IPS-18c (cell line): ENCODE data around the gene MORC1.

Source experiments
- H3K4me3 ChIP-seq: 2 replicates; pipeline ENCODE4 v1.7.0; 2013; ENCODE audit warnings: low read depth, mild to moderate bottlenecking, low read length, moderate library complexity; ENCODE audit not compliant: insufficient read depth
- H3K9me3 ChIP-seq: one replicate; pipeline ENCODE4 v1.6.1; 2013; ENCODE audit warnings: mild to moderate bottlenecking, low read length, moderate library complexity; ENCODE audit not compliant: control insufficient read depth, insufficient read depth

Gene MORC1

DNA sequence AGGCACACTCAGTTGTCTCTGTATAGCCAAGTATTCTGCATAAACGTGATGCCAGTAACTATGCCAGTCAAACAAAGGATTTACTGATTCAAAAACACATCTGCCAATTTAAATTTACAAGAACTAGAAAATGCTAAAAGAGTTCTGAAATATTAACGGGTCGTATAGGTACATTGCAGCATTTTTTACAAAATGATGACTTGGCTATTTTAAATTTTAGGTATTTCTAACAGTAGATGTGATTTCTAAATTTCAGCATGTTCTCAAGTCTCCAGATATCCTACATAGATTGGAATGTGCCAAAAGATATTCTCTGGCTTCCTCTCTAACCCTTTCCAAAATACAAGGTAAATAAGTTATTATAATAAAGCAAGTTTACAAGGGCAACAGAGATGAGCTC lies 60.3 kb downstream of the MORC1 start:
- Histone ChIP-seq H3K4me3 (no peak overlapping the region), H3K9me3 (no peaks in the 10 kb centered on the region)

DNA sequence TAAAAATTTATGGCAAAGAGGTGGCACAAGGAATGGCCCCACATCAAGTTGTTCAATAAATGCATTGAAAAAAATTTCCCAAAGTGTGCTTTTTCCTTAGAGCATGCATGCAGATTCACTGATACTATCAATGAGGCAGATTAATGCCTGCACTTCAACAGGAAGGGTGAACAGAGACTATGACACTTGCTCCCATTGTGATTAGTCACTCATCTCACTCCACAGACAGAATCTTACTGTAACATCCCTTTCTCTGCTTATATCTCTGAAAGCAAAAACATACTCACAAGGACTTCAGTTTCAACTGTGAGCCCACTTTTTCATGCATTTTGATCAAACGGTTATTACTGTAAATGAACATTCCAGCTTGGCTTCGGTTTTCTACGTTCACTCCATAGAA lies 60.9 kb downstream of the MORC1 start:
- no peak overlapping the region for H3K4me3 ChIP-seq

DNA sequence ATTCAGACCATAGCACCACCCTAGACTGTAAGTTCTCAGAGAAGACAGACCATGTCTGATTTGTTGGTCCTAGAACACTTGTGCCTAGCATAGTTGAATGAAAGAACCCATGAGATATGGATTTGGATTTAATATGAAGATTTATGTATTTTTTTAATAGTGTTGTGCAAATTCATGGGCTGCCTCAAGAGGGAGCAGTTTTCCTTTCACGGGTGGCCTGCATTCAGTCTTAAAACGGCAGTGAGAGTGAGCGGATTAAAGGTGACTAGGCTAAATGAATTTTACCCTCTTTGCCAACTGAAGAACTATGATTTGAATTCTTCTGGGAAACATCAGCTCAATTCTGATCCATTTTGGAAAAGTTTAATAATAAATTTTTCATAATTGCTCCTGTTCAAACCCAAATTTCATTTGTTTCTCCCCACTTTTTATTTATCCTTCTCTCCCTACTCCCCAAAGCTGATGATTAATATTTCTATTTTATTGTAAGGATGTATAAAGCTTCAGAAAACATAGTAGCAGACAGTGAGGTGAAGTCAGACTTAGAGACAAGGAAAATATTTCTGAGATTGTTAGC lies 67.3 kb downstream of the MORC1 start:
- H3K9me3 ChIP-seq = no peaks in the 10 kb centered on the region
- H3K4me3 ChIP-seq = no peak overlapping the region

More for the DNA sequence above, 60.9 kb downstream of the MORC1 start:
- H3K9me3 ChIP-seq = no peaks in the 10 kb centered on the region

DNA sequence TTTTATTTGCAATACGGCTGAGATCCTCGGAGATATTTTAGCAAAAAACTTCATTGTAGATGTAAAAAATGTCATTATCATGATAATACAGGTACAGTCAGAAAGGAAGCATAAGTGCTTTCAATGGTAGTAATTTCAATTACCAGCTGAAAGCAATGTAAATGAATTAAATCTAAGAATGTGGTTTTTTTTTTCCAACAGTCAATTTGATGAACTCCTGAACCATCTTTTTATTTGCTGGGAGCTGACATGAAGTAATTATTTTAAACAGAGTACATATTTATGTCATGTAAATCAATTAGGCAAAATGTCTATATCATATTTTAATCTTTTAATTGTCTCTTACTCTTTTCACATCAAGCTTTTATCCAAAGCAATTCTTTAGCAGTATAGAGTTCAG lies 70.6 kb downstream of the MORC1 start:
- H3K9me3 ChIP-seq = no peaks in the 10 kb centered on the region
- H3K4me3 ChIP-seq = no peak overlapping the region

DNA sequence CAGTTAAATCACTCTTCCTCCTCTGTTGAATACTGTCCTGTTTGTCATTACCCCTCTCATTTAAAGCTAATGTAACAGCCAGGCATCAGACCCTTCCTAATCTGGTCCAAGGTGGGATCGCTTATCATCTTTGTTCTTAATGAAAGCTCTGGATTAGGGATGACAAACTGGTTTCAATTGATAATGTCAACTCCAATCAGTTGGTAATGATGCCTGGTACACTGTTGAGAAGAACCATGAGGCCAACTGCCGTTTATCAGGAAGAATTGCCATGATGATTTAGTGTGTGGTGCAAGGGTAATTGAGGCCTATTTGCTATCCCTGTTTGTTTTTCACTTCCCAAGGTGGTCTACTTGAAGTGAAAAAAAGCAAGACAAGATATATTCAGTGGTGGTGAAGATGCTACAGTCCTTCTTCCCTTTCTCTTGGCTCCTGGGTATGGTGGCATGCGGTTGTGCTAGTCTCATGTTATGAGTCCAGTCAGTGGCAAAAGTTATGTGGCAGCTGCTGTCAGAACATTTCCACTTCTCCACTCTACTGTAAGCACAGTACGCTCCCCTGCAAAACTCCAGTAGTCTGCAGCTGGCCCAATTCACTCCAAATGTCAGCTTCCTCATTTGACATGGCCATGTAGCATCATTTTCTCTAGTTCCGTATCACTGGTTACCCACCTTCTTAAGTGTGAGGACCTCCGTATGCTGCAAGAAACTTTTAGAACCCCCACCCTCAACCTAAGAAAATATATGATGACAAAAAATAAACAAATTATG lies 72.5 kb downstream of the MORC1 start:
- H3K4me3 ChIP-seq = no peak overlapping the region
- no peaks in the 10 kb centered on the region for H3K9me3 ChIP-seq

DNA sequence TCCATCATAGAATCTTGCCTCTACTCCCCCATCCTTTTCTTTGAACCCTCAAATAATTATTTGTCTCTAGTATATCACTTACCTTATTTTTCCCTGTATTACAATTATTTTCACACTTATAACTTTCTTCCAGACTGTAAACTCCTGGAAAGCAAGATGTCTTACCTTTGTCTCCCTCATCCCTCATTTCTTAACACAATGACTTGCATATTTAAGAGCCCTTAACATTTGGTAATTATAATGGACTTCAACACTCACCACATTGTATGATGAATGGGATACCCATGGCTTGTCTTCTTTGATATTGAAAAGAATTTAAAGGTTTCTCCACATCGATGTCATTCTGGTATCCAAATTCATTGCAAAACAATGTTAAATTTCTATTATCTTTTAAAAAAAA lies 82.9 kb downstream of the MORC1 start:
- no peaks in the 10 kb centered on the region for H3K9me3 ChIP-seq
- H3K4me3 ChIP-seq = no peak overlapping the region

DNA sequence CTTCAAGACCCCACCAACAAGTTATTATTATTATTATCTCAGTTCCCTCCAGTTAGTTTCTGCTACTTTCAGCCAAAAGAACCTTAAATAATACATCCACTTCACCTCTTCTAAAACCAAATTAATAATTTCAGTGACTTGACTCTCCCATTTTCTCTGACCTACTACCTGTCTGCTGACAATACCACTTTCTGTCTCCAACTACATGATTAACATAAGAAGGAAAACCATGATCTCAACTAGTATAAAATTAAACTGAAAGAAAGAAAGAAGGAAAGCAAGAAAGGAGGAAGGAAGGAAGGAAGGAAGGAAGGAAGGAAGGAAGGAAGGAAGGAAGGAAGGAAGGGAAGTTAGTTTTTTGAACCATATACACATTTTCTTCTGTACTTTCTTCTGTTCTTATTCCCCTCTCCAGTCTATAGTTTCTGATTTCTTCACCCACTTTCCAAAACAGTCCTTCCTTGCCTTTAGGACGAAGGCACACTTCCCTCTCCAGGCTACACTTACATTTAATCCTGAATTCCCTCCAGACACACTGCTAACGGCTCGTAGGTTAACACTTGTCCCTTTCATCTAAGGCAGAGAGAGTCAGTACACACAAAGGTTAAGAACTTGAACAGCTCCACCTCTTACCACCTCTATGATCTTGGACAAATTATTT lies 84.8 kb downstream of the MORC1 start:
- no peaks in the 10 kb centered on the region for H3K9me3 ChIP-seq
- no peak overlapping the region for H3K4me3 ChIP-seq

DNA sequence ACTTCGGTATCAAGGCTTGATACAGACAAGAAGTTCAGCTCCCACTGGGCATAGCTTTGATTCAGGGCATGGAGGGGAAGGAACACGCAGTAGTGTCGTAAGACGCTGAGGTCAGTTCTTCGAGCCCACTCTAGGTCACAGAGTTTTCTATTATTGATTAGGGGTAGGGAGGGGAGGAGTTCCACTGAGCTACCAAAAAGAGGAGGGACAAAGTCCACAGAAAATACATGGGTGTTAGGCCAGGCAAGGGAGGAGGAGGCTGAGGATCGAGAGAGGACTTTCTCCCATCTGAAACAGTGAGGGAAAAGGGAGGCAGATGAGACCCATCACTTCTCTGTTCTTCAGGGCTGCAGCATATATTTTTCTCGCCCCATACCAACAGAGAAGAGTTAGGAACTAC lies 89.2 kb downstream of the MORC1 start:
- no peaks in the 10 kb centered on the region for H3K9me3 ChIP-seq
- no peak overlapping the region for H3K4me3 ChIP-seq

DNA sequence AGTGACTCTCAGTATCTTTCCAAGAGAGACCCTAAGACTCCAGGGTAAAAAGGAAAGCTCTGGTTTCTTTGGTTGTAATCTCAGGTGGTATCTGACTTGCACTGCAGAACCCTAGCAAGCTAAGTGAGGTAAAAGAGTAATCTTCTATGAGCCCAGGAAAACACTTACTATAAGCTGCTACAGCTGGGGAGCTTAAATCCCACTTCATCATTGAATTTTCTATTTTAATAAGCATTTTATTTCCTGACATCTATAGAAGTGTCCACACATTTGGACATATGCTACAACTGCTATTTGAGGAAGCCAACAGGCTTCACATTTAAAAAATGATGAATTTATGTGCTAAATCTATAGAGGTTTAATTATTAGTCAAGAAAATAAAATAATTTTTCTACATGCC lies 91.1 kb downstream of the MORC1 start:
- Histone ChIP-seq H3K4me3 (no peak overlapping the region), H3K9me3 (no peaks in the 10 kb centered on the region)

DNA sequence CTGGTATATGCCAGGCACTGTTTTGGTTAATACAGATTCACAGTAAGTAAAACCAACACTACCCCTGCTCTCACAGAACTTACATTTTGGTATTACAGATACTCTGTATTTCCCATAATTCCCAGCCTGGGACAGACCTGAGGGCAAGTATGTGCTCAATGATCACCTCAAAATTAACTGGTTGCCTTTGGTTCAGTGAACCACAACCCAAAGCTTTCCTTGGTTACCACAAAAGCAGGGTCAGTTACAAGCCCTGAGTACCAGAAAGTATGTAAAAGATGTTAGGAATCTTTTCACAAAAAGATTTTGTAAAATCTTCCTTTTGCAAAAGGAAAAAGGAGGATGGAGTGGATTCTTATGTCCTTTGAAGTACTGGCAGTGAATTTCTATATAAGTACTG lies 92.0 kb downstream of the MORC1 start:
- Histone ChIP-seq H3K9me3 (no peaks in the 10 kb centered on the region), H3K4me3 (no peak overlapping the region)

DNA sequence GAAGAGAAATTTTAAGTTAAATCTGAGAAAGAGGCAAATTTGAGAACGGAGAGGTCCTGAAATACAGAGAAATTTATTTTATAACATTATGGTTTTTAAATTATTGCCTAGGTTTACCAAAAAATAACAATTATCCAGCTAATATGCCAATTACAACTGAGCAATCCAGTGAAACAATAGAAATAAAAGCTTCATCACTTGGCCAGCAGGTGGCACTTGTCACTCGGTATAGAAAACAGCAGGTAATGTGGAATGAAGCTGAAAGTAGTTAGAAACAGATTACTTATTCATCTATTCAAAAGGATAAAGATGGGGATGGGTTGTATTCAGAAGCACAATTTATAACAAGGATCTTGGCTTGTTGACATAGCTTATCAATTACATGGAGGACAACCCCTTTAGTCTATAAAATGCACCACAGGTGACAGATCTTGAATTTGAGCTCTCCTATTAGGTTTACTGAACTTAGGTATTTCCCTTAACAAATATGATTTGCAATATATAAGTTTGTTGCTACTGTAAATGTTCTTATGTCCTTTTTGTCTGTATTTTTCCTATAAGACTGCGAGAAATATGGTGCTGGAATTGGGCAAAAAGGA lies 94.2 kb downstream of the MORC1 start:
- Histone ChIP-seq H3K4me3 (no peak overlapping the region), H3K9me3 (no peaks in the 10 kb centered on the region)

DNA sequence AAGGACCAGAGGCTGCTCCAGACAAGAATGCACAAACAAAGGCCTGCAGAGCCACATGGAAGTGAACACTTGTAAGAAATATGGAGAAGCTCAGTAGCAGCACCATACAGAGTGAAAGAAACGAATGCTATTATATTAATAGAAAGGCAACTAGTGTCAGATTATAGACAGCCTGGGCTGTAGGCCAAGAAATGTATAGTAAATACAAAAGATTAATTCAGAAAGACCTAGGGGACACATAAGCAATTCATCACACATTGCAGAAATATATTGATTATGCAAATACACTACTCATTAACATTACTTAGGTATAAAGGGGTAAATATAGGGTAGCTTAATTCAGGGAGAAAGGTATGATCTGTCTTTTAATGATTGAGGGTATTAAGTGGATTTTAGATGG lies 94.8 kb downstream of the MORC1 start:
- Histone ChIP-seq H3K4me3 (no peak overlapping the region), H3K9me3 (no peaks in the 10 kb centered on the region)

DNA sequence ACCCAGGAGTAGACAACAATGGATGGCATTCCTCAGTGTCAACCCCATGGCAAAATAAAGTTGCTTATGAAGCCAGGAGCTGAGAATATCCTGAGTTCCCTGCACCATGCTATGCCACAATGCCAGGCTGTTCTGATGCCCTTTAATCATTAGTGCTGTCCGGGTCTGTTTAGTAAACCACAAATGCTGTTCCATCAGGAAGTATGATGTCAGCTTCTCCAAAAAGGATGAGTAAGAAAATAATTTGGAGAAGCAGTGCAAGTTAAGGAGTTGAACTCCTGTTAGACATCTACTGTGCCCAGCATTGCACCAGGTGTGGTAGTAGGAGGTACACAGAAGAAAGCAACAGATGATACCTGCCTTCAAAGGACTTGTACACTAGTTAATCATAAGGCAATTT lies 96.4 kb downstream of the MORC1 start:
- H3K4me3 ChIP-seq = no peak overlapping the region
- H3K9me3 ChIP-seq = no peaks in the 10 kb centered on the region

DNA sequence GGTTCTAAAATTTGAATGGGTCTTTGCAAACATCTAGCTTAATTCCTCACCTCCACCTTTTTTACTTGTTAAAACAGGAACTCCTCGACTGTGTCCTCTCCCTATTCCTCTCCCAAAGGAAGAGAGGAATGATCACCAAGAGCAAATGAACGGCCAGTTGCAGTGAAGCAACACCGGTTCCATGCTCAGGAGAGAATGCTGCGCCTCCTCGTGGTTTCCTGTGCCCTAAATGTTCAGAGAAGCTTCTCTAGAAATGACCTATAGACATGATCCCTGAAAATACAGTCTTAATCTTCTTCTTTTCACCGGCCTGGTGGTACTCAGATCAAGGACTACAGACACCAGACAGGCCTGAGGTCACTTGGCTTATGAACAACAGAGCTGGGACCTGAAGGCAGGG lies 99.1 kb downstream of the MORC1 start:
- H3K9me3 ChIP-seq = no peaks in the 10 kb centered on the region
- H3K4me3 ChIP-seq = no peak overlapping the region

DNA sequence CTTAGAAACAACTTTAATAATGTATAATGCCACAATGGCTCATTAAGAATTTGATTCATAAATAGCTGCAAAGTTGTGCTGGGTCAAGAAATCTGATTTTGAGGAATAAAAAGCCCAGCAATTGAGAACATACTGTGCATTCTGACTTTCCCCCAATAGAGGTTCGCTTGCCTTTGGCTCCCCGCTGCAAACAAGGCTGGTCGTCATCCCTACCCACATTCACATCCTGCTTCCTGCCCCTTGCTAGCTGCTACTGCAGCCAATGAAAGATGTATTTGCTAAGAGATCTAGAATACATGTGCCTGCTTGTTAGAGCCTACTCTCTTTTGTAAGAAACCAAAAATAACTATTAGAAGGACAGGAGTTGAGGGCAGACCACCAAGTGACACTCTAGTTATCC lies 112.5 kb downstream of the MORC1 start:
- H3K9me3 ChIP-seq = no peaks in the 10 kb centered on the region
- H3K4me3 ChIP-seq = no peak overlapping the region

DNA sequence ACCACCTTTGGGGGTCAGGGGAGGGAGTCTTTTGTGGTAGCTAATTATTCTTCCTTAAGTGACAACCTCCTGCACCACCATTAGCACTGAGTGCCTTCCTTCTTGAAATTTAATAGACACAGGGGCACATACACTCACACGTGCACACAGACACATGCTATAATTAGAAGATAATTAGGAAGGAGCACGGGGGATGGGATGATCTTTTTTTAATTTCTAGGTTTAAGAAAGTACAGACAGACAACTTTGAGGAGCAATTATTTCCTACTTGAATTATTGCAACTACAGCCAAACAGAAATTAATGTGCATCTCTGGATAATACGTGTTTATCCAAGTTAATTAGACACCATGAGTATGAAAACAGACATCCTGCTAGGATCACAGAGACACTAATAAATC lies 119.5 kb downstream of the MORC1 start:
- no peaks in the 10 kb centered on the region for H3K9me3 ChIP-seq
- no peak overlapping the region for H3K4me3 ChIP-seq

DNA sequence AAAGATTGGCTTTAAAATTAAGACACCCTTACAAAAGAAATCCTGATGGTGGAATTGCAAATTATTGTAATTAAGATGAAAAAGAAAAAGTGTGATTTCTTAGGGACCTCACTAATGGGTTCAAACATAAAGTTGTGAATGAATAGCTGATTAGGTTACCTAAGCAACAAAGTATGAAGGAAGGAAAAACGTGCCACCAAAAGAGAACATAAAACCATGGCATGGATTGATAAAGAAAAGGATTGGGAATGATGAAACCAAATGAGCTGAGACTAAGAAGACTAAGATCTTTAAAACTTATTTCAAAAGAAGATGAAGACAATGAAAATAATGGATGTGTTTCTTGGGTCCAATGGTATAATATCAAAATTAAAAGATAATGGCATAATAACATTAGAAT lies 132.1 kb downstream of the MORC1 start:
- Histone ChIP-seq H3K4me3 (no peak overlapping the region), H3K9me3 (no peaks in the 10 kb centered on the region)

DNA sequence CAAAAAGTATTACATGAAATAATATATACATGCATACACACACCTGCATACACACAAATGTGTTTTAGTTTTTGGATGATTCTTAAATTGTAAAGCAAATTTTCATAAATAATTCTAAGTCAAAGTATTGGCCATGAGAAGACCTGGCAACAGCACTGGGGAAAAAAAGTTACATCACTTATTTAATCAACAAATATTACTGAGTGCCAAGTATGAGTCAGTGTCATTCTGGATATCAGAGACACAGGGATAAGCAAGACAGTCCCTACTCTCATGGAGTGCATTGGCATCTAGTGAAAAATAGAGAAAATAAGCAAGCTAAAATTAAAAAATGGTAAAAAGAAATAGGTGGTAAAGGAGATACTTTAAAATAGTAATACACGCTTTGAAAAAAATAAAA lies 134.9 kb downstream of the MORC1 start:
- Histone ChIP-seq H3K4me3 (no peak overlapping the region), H3K9me3 (no peaks in the 10 kb centered on the region)
